HL-60/S4 treated with phorbol 12-myristate 13-acetate at 8.2 ng/mL for 4 days and 3 days (cell line): ENCODE results near the gene TBPL1.

ENCODE experiments used
- in situ Hi-C: fragments of 300-500 bp; cut with MboI; formaldehyde crosslinking; loops from 2 replicates; pipeline ENCODE4 v1.15.0; 2022; ENCODE audit warnings: low sequenced_read_pairs

Gene TBPL1

GRCh38 chr6:134034478-134034877 is 81.5 kb downstream of the TBPL1 start:
- in situ Hi-C loops = no loop called here

GRCh38 chr6:134034961-134035822 is 82.2 kb downstream of the TBPL1 start:
- in situ Hi-C loops = no loop called here

- in situ Hi-C loops = no loop called here
Observed at GRCh38 chr6:134035823-134036296, 82.8 kb downstream of the TBPL1 start.

DNA sequence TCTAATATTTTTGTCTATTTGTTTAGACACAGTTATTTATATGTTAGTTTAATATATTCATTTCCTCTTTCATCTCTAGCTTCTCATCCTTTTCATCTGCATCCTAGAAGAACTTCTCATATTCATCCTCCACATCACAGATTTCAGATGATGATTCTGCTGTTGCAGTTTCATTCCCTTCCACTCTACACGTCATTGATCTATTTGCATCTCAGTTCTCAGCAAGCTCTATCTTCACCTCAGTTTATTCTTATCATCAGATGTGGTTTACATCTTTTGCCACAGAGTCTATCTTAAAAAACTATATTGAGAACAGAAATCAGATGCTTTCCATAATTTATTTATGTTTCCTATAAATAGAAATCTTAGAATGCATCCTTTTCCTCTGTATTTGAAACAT is 86.1 kb downstream of the TBPL1 start:
- in situ Hi-C loops = no loop called here
